IPS DF 19.7 (cell line): ENCODE results near the gene SPTBN2.
"Not testable (repeated sequence)": the region's sequence is repeated elsewhere in the genome, so short reads cannot be mapped to it uniquely, and the experiment has no call there.

ENCODE experiments used
- DNase-seq: peaks from one replicate; pipeline ENCODE4 v3.0.0-alpha.2; 2013; ENCODE audit warnings: low read depth, low spot score

Gene SPTBN2

DNA sequence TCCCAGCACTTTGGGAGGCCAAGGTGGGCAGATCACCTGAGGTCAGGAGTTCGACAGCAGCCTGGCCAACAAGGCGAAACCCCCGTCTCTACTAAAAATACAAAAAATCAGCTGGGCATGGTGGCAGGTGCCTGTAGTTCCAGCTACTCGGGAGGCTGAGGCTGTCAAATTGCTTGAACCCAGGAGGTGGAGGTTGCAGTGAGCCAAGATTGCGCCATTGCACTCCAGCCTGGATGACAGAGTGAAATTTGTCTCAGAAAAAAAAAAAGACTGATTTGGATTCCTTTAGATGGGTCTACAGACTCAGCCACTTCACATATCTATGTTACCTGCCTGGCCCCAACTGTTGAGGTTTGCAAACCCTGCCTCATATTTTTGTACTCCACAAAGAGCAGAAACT lies 4.8 kb downstream of the SPTBN2 start:
- not testable (repeated sequence) for DNase-seq

DNA sequence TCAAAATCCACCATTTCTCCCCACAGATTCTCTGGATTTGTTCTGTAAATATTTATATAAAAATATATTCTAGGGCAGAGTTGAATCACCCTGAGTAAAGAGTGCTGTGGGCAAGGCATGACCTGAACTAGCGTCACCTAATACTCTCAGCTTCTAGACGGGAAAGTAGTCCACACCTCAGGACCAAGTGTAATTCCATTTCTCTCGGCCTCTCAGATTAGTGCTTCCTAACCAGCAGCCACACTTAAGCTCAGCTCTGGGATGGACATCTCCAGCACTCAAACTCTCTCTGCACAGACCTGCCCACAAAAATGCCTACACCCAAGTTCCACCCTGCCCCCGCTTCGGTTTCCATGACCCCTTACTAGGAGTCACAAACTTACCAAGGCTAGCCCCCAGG lies 5.3 kb downstream of the SPTBN2 start:
- DNase-seq: no peak

DNA sequence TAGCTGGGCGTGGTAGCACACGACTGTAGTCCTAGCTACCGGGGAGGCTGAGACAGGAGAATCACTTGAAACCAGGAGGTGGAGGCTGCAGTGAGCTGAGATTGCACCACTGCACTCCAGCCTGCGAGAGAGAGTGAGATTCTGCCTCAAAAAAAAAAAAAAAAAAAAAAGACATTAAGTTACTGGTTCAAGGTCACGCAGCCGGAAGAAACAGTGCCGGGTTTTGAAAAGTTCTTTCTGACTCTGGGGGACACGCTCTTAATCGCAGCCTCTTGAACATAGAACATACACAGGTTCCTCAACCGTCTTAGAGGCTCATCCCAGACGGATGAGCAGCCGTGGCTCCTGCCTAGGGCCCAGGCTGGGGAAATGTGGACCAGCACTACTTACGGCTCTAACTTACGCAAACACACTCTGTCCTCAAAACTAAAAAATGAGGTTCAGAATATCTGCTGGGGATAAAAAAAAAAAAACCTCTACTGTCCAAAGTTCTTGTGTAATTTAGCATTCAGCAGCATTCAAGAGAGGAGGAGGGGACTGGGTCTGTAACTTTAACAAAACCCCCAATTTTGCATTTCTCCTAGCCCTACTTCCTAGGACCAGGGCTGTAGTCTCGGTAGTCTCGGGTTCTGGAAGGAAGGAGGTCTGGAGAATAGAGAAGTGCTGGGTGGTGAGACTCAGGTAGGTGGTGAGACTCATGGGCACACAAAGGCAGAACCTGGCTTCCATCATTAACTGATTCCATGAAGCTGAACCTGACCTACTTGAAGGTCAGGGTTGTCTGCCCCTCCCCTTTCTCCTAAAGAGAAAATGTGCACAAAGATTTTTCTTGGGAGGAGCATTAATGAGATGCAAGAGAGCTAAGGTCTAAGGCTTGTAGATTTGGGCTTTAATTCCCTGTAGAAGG lies 6.0 kb downstream of the SPTBN2 start:
- no peak for DNase-seq

DNA sequence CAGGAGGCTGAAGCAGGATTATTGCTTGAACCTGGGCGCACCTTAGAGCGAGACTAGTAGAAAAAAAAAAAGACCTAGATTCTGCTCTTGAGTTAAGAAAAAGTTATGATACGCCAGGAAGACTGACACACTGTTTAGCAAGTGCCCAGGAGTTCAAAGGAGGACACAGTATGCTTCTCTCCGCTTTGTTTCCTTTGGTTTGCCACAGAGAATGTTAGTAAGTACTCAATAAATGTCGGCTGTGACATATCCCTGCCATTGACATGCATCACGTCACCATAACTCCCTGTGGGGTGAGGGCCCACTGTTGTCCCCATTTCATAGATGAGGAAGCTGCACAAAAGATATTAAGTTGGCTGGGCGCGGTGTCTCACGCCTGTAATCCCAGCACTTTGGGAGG lies 7.1 kb downstream of the SPTBN2 start:
- DNase-seq: no peak

DNA sequence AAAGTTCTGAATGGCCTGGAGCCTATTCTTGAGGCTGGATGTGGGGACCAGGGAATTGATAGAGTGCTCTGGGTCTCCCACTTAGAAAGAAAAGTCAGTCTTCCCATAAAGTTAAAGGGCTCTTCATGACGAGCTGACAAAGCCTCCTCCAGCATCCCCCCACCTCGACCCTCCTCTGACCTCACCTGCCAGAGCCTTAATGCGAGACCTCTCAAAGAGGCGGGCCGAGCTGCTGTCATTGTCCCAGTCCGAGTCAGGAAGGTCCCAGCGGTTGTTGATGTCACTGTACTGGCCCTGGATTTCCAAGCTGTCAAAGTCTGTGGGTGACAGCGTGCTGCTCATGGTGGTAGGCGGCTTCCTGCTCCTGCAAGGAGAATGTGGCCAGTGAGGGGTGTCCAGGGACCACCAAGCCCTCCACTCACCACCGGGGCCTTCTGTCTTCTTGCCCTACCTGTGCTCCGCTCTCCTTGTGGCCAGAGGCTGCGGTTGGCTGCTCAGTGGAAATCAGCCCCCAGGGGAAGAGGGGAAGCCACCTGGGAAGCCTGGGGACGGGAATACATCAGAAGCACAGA lies 8.0 kb downstream of the SPTBN2 start:
- DNase-seq: no peak

DNA sequence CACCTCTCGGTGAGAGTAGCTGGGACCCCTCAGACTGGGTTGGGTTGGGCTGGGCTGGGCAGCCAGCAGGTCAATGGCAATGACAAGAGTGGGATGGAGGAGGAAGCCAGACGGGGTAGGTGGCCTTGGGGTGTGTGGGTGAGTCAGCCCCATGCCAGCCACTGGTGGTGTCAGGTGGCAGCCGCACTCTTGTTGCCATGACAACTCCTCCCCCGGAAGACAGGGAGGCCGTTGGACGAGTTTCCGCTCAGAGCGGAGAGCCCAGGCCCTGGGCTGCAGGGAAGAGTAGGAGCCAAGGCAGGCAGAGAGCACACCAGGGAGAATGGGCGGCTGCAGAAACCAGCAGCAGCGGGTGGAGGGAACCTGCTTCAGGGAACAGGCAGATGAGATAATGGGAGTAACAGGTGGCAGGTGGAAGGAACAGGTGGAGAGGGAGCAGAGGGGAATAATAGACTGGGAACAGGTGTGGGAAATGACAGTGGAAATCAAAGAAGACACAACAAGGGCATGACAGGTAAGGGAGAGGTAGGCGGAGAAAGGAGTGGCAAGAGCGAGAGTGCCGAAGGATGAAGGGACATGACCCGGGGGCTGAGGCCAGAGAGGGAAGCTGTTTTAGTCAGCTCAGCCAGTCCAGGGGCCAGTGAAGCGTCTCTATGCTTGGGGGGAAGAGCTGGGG lies 8.7 kb downstream of the SPTBN2 start:
- DNase-seq: peak; percentile 87

DNA sequence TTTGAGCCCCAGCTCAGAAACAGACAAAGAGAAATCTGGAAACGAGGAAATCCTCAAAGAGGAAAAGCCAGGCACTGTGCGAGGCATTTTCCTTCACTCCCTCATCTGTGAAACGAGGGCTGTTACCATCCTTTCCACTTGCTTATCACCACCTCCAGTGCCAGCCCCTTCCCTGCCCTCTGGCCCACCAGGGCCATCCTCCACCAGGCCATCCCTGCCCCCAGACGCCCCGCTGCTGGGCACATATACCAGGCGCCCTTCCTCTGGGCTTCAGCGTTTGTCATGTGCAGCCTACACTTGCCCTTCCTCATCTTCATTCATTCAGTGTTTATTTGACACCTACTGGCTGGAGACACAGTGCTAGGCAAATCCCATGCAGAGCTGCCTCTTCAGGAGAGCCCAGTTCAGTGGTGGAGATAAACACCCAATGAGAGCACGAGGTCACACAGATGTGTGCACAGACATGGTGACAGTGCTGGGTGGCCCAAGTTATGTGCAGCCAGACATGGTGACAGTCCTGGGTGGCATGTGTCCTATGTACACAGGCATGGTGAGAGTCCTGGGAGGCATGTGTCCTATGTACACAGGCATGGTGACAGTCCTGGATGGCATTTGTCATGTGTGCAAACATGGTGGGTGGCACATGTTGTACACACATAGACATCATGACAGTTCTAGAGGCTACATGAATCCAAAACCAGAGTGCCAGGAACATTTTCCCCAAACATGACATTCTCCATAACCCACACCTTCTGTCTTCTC lies 9.7 kb downstream of the SPTBN2 start:
- DNase-seq: no peak

DNA sequence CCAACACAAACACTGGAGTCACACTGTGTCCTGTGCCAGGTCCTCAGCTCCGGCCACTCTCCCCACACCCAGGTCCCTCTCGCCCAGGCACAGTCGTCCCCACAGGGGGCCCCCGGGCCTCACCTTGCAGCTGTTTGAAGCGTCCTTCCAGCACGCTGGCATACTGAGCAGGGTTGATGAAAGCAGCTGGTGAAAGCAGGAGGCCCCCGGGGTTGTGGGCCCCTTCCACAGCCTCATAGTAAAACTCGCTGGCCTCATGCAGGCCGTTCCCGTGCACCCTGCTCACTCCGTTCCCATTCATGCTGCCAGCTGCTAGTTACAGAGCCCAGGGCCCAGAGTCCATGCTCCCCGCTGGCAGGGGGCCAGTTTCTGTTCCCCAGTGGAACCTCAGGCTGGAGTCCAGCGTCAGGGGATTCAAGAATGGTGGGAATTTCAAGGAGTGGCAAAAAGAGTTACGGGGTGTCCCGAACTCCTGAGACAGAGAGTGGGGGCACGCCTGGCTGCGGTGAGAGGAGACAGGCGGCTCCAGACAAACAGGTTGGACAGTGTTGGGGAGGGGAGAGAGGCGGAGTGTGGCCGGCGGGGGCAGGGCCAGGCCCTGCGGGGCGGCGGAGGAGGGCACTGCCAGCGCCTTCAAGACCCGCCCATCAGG lies 10.6 kb downstream of the SPTBN2 start:
- no peak for DNase-seq

DNA sequence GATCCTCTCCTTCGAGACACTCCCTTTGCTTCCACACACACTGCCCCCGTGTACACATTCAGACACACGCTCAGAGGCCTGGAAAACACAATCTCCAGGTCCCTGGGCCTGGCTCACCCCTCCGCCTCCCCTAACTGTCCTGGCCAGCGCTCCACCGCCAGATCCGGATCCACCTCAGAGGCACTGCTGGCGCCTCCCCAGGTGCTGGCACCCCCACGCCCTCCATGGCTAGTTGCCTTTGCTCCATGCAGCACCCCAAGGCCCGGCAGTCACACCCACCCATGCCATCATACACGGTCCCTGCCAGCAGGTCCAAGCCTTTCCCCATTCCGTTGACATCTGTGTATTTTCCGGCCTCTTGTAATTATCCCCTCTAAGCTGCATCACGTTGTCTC lies 11.1 kb downstream of the SPTBN2 start:
- DNase-seq: no peak

DNA sequence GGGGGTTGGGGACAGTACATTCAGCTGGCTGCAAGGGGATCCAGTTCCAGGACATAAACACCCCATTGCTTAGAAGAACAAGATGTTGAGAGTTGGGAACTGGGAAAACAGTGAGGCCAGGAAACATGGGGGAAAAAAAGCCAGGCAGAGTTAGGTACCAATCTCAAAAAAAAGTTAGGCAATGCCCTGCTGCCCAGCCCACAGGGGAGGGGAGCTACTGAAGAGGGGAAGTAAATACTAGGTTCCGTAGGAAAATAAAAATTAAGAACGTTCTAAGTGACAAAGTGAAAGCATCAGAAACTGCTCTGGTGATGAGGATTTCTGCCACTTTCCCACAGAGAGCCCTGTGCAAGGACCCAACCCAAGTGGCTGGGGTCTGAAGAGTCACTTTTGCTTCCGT lies 12.0 kb downstream of the SPTBN2 start:
- no peak for DNase-seq

DNA sequence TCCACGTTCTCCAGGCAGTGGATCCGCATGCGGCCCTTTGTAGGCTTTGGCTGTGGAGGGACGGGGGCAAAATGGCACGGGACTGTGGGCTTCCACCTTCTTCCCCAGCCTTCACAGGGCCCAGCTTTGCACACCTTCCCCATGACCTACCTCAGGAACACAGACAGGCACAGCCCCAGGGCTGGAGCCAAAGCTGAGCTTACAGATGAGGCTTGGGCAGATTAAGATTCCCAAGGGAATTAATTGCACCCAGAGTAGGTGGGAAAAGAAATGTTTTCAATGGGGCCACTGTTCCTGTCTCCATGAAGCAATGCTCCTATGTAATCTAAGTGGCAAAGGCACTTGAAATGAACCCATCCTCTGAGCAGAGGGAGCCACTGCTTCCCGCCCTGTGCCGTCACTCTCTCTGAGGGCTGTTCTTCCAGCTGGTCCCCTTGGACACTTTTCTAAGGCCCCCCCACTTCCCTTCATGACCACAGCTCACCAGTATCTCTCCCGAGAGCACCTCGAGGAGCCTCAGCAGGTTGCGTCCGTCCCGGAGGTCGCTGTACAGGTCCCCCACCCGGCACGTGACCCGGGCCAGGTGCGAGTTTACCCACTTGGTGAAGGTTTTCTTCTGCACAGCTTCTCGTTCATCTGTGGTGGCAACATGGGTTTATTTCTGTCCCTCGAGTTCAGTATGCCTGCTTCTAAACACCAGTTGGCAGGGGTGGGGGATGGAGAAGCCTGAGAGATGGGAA lies 13.5 kb downstream of the SPTBN2 start:
- DNase-seq: no peak

DNA sequence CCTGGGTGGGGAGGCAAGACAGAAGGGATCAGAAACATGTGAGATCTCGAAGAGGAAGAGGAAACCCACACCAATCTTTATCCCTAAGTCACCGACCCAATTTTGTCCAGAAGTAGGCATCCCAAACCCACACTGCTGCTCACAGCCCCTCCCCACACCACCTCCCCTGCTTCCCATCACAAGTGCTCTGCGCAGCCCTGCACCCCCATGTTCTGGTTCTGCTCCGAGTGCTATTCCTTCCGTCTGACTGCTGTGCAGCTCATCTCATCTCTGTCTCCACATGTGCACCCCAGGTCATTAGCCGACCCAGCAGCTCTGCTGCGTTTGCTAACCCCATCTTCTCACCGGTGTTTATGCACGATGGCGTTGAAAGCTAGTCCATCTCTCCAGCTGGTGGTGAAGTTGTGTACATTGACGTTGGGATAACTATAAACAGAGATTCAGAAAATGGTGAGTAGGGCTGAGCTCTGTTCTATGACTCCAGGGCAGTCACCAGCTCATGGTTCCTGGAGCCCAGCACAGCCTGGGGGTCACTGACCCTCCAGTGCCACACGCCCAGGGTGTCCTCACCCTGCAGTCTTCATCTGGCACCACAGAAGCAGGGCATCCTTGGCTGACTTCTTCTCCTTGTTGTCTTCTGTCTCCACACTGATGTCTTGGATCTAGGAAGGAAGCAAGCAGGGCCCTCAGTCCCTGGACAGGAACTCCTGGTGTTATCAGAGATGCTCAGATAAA lies 15.1 kb downstream of the SPTBN2 start:
- DNase-seq: no peak

DNA sequence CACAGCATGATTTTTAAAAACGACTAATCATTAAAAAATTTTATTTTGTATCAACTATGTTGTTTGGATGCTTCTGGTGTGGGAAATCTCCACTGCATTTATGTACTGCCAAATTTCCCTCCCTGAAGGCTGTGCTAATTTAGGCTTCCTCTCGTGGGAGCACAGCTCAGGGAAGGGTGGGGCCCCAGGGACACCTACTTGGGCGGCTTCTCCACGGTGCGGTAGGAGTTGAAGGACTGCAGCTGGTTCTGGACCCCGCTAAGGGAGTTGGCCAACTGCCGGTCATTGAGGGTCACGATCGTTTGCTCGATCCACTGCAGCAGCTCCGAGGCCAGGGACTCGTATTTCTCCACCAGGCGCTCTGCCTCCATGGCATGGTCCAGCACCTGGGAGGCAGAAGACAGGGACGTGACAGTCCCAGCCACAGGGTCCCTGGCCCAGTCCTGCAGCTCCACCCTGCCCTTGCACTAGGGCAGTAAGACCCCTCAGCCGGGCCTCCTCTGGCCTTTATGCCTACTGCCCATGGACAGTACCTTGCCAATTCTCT lies 18.6 kb downstream of the SPTBN2 start:
- DNase-seq: no peak

DNA sequence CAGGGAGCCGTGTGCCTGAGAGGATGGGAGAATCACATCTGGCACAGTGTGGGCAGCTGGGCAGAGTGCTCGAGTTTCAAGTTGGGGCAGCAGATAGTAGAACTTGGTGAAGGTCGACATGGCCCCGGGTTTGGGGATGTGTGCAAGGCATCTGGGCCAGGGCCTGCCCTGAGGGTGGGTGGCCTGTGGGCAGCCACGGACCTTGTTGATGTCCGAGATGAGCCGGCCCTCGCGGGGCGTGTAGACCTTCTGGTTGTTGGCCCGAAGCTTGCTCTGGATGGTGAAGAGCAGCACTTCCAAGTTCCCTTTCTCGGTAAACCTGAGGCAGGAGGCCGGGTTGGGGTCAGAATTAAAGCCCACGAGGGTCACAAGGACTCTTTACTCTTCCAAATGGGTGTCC lies 20.3 kb downstream of the SPTBN2 start:
- DNase-seq: no peak

DNA sequence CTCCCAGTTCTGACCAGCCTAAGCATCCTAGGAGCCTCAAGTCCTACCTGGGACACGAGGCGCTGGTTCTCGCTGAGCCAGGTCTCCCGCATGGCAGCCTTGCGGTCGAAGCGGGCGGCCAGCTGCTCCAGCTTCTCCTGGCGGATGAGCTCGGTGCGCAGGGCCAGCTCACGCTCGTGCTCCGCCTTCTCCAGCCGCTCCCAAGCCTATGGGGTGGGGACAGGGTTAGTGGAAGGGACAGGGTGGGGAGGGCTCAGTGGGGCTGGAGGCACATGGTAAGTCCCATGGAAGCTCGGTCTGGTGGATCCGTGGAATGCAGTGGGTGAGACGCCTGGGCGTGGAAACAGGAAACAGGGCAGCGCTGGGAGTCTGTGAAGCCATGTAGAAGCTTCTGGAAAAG lies 20.9 kb downstream of the SPTBN2 start:
- DNase-seq: no peak

DNA sequence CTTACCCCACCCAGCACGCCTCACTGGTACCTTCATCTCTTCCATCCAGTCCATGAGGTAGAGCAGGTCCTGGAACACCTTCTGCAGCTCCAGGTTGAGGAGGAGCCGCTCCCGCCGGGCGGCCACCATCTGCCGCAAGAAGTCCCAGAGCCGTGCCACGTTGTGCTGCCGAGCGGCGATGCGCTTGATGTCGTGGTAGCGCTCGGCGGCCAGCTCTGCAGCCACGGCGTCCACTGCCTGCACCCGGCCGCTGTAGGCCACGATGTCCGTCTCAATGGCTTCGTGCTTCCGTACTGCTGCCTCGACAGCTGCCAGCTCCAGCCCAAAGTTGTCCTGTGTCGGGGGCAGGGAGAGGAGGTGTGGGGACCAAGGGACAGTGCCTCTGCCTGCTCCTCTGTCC lies 21.5 kb downstream of the SPTBN2 start:
- no peak for DNase-seq

DNA sequence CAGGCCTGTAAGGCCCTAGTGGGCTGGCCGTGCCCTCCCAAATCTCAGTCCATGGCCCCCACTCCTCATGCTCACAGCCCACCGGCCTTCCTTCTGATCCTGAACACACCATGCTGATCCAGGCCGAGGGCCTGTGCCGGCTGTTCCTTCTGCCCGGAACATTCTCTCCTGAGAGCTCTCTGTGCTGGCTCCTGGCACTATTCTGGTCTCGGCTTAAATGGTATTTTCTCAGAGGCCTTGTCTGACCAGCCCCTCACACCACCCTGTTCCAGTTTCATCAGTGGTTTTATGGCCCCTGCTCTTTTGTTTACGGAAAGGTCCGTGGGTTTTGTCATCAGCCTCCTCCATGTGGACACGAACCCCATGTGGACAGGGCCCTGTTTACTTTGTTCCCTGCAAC lies 22.0 kb downstream of the SPTBN2 start:
- no peak for DNase-seq

DNA sequence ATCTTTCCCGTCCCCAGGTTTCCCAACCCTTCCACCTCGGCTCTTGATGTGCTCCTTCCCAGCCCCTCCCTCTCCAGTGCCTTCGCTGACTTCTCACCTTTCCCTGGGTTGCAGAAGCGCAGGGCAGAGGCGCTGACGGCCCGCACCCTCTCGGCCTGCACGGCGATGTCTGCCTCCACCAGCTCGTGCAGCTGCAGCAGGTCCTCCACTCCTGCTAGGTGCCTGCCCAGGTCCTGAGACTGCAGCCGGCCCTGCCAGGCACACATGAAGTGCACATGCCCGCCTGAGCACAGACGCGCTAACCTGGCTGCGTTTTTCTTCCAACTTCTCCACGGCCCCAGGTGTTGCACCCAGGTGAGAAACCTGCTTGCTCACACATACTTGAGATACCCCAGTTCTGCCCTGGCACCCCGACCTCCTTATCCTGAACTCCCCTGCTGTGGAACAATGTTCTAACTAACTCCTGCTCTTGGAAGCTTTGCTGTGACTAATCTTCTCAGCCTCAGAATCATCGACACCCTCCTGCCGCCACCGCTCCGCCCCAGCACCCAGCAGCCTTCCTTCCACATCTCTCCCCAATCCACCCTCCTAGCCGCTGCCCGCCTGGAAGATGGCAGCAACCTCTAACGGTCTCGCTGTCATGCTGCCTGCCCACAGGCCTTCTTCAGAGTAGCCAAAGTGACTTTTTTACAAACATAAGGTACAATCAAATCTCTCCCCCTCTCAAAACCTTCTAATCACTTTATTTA lies 23.3 kb downstream of the SPTBN2 start:
- DNase-seq: no peak
